ENCODE results near the gene TMEM132D.

GRCh38 chr12:129372348-129372747 is 531.5 kb downstream of the TMEM132D start:
- no peak for TF ChIP-seq CTCF (IDR thresholded peaks at IDR 0.05)
- TF ChIP-seq POLR2A (IDR thresholded peaks at IDR 0.05): no peak
- no peak for TF ChIP-seq POLR2AphosphoS5 (IDR thresholded peaks at IDR 0.05)

Data from gastroesophageal sphincter (tissue), 3 donors.